HepG2 (cell line): ENCODE data around the gene MRPL58. TPM values are rescaled to one million over a fixed set of nuclear protein-coding genes. Genes with fewer than 3 reads are reported as not detected.
A peak's percentile ranks its signal among the peaks of the same experiment; 100 is the strongest.

Experiments used
- KLF12 ChIP-seq: sonication (generic); formaldehyde crosslinking; IDR thresholded peaks from 2 replicates; pipeline ENCODE4 v1.4.0; 2020; ENCODE audit warnings: missing genetic modification reagents, borderline replicate concordance
- MIXL1 ChIP-seq: IDR thresholded peaks from 2 replicates; pipeline ENCODE4 v1.6.1; 2016
- NR2F1 ChIP-seq, 2 experiments: fragments of 450-650 bp in 1 of 2; formaldehyde crosslinking in 1 of 2; IDR thresholded peaks; 2 replicates each; pipeline versions ENCODE4 v1.5.0 to v1.6.1; 2016 to 2020; ENCODE audit warnings: mild to moderate bottlenecking in 1 of 2, missing compliant biosample characterization in 1 of 2, missing genetic modification reagents in 1 of 2, moderate library complexity in 1 of 2
- TCF7L2 ChIP-seq: IDR thresholded peaks from 2 replicates; pipeline ENCODE4 v1.6.1; 2011; ENCODE audit warnings: mild to moderate bottlenecking, low read depth, low read length, moderate library complexity
- ZBTB21 ChIP-seq: sonication (generic); formaldehyde crosslinking; IDR thresholded peaks from 2 replicates; pipeline ENCODE4 v1.4.0; 2020; ENCODE audit warnings: missing genetic modification reagents
- ZNF17 ChIP-seq: sonication (generic); formaldehyde crosslinking; IDR thresholded peaks from 2 replicates; pipeline ENCODE4 v1.5.0; 2020; ENCODE audit warnings: mild to moderate bottlenecking, missing genetic modification reagents
- ZNF501 ChIP-seq: sonication (generic); formaldehyde crosslinking; IDR thresholded peaks from 2 replicates; pipeline ENCODE4 v1.5.1; 2020; ENCODE audit warnings: mild to moderate bottlenecking, moderate library complexity, missing genetic modification reagents
- ZNF556 ChIP-seq: sonication (generic); formaldehyde crosslinking; IDR thresholded peaks from 2 replicates; pipeline ENCODE4 v1.4.0; 2020; ENCODE audit warnings: mild to moderate bottlenecking, missing genetic modification reagents, borderline replicate concordance
- polyA plus RNA-seq, 8 experiments: library from polyadenylated mRNA; depleted of rRNA in 3 of 8; stranded (reverse) in 7 of 8; unstranded in 1 of 8; fragments of >200 nt; fragmentation: Illumina TruSeq in 4 of 8; extraction: Trizol in 4 of 8; gene quantifications; 2 replicates each; pipeline versions ENCODE4 v1.2.1 to v1.2.3, GENCODE V29; 2011 to 2016; ENCODE audit warnings: low read depth in 4 of 8, missing spikeins in 1 of 8, mixed read lengths in 1 of 8; ENCODE audit not compliant: insufficient read depth in 1 of 8
- total RNA-seq, 5 experiments: library from RNA; depleted of rRNA; stranded (reverse); fragments of >200 nt; fragmentation: Illumina TruSeq; extraction: Trizol; gene quantifications; 2 replicates each; pipeline ENCODE4 v1.2.3, GENCODE V29; 2016; ENCODE audit warnings: low read depth in 1 of 5
- TF ChIP-seq, protein P1 (sequence below): sonication (generic); formaldehyde crosslinking; IDR thresholded peaks from 2 replicates; pipeline ENCODE4 v1.5.1; 2020; ENCODE audit warnings: mild to moderate bottlenecking, missing genetic modification reagents, borderline replicate concordance
- TF ChIP-seq, protein P2 (sequence below): sonication (generic); formaldehyde crosslinking; IDR thresholded peaks from 2 replicates; pipeline ENCODE4 v1.8.0; 2022; ENCODE audit warnings: mild to moderate bottlenecking, missing genetic modification reagents, borderline replicate concordance
- TF ChIP-seq, protein P3 (sequence below): sonication (generic); formaldehyde crosslinking; IDR thresholded peaks from 2 replicates; pipeline ENCODE4 v1.4.0; 2020; ENCODE audit warnings: missing genetic modification reagents
- TF ChIP-seq, protein P4 (sequence below): sonication (generic); formaldehyde crosslinking; IDR thresholded peaks from 2 replicates; pipeline ENCODE4 v1.4.0; 2020; ENCODE audit warnings: missing genetic modification reagents, mild to moderate bottlenecking, borderline replicate concordance
- TF ChIP-seq, protein P5 (sequence below): sonication (generic); formaldehyde crosslinking; IDR thresholded peaks from 2 replicates; pipeline ENCODE4 v1.4.0; 2020; ENCODE audit warnings: mild to moderate bottlenecking, missing genetic modification reagents
- TF ChIP-seq, protein P6 (sequence below): sonication (generic); formaldehyde crosslinking; IDR thresholded peaks from 2 replicates; pipeline ENCODE4 v1.5.0; 2020; ENCODE audit warnings: missing genetic modification reagents
- TF ChIP-seq, protein P7 (sequence below): sonication (generic); formaldehyde crosslinking; IDR thresholded peaks from 2 replicates; pipeline ENCODE4 v1.8.0; 2022; ENCODE audit warnings: mild to moderate bottlenecking, missing genetic modification reagents

MRPL58 gene
- total and polyA plus RNA-seq, 2 of the 13 experiments (the other 11 are each of a cell fraction or from before 2014, with no cell fraction given), result 44.9 to 68.9 TPM

DNA sequence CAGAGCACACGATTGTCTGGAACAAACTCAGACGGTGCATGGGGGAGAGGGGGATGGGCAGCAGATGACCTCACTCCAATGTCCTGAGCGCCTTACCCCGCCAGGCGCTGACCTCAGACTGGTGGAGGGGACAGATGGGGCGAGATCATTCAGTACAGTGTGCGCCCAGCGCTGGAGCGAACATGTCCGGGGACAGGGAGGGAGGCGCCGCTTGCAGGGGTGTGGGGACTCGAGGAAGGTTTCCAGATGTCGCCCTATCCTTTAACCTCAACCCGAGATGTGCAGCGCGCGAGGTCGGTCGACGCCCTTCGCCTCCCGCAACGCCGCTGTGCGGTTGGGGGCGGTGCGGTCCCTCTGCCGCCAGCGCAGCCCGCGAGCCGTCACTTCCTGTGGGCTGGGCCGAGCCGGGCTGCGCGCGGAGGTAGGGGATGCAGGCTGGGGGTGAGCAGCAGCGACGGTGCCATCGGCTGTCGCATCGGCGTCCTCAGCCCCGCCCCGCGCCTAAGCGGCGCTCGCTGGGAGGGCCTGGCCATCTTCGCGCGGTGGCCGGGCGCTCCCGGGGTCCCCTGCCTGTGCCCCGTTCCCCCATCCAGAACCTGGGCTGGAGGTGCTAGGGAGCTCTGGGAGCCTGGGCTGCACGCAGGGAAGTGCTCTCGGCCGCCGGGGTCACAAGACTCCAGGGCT lies 30.3 kb upstream of the MRPL58 start (continued):
- TF ChIP-seq, protein P1, sequence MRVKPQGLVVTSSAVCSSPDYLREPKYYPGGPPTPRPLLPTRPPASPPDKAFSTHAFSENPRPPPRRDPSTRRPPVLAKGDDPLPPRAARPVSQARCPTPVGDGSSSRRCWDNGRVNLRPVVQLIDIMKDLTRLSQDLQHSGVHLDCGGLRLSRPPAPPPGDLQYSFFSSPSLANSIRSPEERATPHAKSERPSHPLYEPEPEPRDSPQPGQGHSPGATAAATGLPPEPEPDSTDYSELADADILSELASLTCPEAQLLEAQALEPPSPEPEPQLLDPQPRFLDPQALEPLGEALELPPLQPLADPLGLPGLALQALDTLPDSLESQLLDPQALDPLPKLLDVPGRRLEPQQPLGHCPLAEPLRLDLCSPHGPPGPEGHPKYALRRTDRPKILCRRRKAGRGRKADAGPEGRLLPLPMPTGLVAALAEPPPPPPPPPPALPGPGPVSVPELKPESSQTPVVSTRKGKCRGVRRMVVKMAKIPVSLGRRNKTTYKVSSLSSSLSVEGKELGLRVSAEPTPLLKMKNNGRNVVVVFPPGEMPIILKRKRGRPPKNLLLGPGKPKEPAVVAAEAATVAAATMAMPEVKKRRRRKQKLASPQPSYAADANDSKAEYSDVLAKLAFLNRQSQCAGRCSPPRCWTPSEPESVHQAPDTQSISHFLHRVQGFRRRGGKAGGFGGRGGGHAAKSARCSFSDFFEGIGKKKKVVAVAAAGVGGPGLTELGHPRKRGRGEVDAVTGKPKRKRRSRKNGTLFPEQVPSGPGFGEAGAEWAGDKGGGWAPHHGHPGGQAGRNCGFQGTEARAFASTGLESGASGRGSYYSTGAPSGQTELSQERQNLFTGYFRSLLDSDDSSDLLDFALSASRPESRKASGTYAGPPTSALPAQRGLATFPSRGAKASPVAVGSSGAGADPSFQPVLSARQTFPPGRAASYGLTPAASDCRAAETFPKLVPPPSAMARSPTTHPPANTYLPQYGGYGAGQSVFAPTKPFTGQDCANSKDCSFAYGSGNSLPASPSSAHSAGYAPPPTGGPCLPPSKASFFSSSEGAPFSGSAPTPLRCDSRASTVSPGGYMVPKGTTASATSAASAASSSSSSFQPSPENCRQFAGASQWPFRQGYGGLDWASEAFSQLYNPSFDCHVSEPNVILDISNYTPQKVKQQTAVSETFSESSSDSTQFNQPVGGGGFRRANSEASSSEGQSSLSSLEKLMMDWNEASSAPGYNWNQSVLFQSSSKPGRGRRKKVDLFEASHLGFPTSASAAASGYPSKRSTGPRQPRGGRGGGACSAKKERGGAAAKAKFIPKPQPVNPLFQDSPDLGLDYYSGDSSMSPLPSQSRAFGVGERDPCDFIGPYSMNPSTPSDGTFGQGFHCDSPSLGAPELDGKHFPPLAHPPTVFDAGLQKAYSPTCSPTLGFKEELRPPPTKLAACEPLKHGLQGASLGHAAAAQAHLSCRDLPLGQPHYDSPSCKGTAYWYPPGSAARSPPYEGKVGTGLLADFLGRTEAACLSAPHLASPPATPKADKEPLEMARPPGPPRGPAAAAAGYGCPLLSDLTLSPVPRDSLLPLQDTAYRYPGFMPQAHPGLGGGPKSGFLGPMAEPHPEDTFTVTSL (CRISPR knock-in tag), result peak; percentile 12; the same call in 1 of the 2 replicates
- TF ChIP-seq, protein P2, sequence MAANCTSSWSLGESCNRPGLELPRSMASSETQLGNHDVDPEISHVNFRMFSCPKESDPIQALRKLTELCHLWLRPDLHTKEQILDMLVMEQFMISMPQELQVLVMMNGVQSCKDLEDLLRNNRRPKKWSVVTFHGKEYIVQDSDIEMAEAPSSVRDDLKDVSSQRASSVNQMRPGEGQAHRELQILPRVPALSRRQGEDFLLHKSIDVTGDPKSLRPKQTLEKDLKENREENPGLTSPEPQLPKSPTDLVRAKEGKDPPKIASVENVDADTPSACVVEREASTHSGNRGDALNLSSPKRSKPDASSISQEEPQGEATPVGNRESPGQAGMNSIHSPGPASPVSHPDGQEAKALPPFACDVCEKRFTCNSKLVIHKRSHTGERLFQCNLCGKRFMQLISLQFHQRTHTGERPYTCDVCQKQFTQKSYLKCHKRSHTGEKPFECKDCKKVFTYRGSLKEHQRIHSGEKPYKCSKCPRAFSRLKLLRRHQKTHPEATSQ (CRISPR knock-in tag), result no peak
- TF ChIP-seq ZNF501 (peak; percentile 85), TCF7L2 (no peak), ZNF556 (CRISPR knock-in tag) (peak; percentile 91), KLF12 (CRISPR knock-in tag) (no peak; the same call in 1 of the 2 replicates), MIXL1 (CRISPR knock-in tag) (no peak), ZBTB21 (CRISPR knock-in tag) (0 out of 2 replicates have a peak, but pooled peaks have one; percentile 53), NR2F1 (CRISPR knock-in tag; IDR thresholded peaks at IDR 0.05) (peak in 1 of 2 experiments; percentile 40; a peak in 1 of 4 replicates), ZNF17 (peak; percentile 76; the same call in 1 of the 2 replicates)
- TF ChIP-seq, protein P3, sequence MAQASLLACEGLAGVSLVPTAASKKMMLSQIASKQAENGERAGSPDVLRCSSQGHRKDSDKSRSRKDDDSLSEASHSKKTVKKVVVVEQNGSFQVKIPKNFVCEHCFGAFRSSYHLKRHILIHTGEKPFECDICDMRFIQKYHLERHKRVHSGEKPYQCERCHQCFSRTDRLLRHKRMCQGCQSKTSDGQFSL (CRISPR knock-in tag), result 0 out of 2 replicates have a peak, but pooled peaks have one; percentile 13
- TF ChIP-seq, protein P4, sequence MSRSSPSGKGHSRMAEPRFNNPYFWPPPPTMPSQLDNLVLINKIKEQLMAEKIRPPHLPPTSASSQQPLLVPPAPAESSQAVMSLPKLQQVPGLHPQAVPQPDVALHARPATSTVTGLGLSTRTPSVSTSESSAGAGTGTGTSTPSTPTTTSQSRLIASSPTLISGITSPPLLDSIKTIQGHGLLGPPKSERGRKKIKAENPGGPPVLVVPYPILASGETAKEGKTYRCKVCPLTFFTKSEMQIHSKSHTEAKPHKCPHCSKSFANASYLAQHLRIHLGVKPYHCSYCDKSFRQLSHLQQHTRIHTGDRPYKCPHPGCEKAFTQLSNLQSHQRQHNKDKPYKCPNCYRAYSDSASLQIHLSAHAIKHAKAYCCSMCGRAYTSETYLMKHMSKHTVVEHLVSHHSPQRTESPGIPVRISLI (CRISPR knock-in tag), result peak; percentile 68; the same call in 1 of the 2 replicates
- TF ChIP-seq, protein P5, sequence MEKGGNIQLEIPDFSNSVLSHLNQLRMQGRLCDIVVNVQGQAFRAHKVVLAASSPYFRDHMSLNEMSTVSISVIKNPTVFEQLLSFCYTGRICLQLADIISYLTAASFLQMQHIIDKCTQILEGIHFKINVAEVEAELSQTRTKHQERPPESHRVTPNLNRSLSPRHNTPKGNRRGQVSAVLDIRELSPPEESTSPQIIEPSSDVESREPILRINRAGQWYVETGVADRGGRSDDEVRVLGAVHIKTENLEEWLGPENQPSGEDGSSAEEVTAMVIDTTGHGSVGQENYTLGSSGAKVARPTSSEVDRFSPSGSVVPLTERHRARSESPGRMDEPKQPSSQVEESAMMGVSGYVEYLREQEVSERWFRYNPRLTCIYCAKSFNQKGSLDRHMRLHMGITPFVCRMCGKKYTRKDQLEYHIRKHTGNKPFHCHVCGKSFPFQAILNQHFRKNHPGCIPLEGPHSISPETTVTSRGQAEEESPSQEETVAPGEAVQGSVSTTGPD (CRISPR knock-in tag), result no peak
- TF ChIP-seq, protein P6, sequence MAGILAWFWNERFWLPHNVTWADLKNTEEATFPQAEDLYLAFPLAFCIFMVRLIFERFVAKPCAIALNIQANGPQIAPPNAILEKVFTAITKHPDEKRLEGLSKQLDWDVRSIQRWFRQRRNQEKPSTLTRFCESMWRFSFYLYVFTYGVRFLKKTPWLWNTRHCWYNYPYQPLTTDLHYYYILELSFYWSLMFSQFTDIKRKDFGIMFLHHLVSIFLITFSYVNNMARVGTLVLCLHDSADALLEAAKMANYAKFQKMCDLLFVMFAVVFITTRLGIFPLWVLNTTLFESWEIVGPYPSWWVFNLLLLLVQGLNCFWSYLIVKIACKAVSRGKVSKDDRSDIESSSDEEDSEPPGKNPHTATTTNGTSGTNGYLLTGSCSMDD (CRISPR knock-in tag), result no peak
- TF ChIP-seq, protein P7, sequence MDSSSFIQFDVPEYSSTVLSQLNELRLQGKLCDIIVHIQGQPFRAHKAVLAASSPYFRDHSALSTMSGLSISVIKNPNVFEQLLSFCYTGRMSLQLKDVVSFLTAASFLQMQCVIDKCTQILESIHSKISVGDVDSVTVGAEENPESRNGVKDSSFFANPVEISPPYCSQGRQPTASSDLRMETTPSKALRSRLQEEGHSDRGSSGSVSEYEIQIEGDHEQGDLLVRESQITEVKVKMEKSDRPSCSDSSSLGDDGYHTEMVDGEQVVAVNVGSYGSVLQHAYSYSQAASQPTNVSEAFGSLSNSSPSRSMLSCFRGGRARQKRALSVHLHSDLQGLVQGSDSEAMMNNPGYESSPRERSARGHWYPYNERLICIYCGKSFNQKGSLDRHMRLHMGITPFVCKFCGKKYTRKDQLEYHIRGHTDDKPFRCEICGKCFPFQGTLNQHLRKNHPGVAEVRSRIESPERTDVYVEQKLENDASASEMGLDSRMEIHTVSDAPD (CRISPR knock-in tag), result peak; percentile 55; the same call in 1 of the 2 replicates
